T-helper 2 cell (primary cell): ENCODE results near the gene PRKCZ.
A peak's percentile ranks its signal among the peaks of the same experiment; 100 is the strongest.

Source experiments
- DNase-seq, 5 experiments: peaks; one replicate each; pipeline versions ENCODE4 v3.0.0 to v3.0.0-alpha.2; 2012 to 2022

The PRKCZ gene

GRCh38 chr1:2124446-2125198 is 74.4 kb downstream of the PRKCZ start:
- no peak for DNase-seq

- DNase-seq, result peak in 1 of 5 experiments; percentile 6
Observed at GRCh38 chr1:2125350-2126211, 75.4 kb downstream of the PRKCZ start.

DNA sequence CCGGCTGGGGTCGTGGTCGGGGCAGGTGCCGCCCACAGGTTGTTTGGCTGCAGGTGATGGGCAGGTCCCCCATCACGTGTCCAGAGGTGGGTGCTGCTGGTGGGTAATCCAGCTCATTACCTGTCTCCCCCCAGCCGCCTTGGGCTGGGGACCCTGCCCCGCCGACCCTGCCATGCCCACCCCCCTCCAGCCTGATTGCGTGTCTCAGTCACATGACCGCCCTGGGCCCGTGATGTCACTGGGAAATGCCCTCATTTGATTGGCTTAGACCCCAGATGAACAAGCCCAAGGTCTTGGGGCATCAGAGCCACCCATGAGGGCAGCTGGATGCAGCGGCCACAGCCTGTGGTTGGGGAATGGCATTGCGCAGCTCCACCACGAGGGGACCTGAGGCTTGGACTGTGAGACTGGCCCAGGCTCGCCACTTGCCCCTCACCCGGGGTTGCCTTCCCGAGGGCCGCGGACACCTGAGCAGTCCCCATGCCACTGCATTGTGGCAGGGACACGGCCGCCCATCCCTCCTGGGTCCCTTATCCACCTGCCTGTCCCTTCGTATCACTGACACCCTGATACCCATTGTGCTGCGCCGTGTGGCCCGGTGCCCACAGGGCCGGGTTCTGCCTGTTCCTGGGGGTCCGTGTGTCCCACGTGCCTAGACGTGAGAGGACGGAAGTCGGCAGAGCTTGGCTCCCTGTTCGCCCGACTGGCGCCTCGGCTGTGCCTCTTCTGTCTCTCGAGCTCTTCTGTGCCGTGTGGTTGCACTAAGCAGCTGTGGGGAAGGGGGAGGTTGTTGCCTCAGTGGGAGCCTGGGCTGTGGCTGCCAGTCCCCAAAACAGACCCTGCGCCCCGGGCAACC is 76.3 kb downstream of the PRKCZ start:
- DNase-seq, result peak in 1 of 5 experiments; percentile 3

GRCh38 chr1:2127187-2128145 is 77.3 kb downstream of the PRKCZ start:
- DNase-seq, result no peak

DNA sequence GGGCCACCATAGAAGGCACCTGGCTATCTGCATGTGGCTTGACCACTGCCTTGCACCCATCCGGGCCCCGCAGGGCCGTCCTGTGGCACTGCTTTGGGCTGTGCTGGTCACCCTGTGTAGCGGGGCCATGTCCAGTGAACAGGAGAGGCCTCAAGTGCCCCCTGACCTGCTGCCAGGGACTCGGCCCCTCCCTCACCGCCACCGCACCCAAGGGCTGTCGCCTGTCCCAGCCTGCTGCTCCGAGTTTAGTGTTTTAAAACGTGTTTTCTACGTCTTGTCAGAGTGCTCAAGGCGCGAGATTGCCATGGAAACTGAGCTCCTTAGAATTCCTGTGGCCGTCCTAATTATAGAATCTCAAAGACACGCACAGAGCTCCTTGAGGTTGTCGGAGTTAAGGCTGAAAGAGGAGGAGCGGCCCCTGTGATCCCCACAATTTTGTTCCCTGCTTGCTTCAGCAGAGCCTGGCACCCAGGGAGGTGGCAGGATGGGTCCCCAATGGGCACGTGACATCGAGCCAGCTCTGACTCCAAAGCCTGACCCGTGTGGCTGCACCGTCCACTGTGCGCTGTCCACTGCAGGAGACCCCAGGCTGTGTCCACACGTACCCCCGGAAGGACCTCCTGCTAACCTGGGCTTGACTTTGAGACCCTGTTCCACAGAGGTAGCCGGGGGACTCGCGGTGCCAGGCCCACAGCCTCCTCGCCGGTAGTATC is 78.1 kb downstream of the PRKCZ start:
- no peak for DNase-seq

GRCh38 chr1:2129256-2129943 is 79.2 kb downstream of the PRKCZ start:
- DNase-seq, result no peak

- DNase-seq, result no peak
Observed at GRCh38 chr1:2130156-2130555, 79.9 kb downstream of the PRKCZ start.

DNA sequence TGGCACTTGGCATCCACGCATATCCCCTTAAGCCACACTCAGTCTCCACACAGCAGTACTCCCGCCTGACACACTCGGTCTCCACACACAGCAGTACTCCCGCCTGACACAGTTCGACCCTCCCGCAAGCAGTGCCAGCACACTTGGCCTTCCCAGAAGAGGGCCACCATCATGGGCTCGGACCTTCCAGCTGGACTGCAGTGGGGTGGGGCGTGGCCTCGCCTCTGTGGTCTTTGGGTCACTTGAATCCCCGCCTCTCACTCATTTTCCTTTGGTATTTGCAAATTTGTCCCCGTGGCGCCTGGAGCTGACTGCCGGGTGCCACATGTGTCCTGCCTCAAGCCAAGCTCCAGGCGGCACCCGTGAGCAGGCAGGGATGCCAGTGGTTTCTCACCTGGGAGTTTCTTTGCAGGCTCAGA is 80.7 kb downstream of the PRKCZ start:
- DNase-seq, result no peak

- DNase-seq, result no peak
Observed at GRCh38 chr1:2132222-2133038, 82.2 kb downstream of the PRKCZ start.

DNA sequence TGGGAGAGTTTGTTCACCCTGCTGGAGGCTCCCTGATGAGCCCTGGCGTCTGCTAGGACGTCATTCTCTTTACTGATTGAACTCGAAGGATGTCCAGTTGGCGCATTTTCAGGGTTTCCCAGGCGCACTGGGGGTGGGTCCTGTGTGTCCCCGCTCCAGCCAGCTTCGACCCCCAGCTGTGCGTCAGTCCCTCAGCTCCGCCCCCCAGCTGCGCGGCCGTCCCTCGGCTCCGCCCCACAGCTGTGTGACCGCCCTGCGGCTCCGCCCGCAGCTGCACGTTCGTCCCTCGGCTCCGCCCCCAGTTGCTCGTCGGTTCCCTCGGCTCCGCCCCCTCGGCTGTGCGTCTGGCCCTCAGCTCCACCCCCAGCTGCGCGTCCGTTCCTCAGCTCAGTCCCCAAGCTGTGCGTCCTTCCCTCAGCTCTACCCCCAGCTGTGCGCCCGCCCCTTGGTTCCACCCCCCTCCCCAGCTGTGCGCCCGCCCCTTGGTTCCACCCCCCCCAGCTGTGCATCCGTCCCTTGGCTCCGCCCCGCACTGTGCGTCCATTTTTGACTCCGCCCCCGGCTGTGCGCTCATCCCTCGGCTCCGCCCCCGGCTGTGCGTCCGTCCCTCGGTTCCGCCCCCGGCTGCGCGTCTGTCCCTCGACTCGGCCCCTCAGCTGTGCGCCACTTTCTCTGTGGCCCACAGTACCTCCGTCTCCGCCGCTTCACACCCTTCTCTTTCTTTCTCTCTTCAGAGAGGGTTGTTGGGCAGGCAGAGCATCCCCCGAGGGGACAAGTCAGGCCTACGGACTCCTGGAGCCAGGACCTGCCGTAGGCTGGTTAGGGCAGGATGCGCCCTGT is 83.0 kb downstream of the PRKCZ start:
- DNase-seq, result peak; percentile 93 to 98 (median 97)

GRCh38 chr1:2133879-2134215 is 83.6 kb downstream of the PRKCZ start:
- DNase-seq, result no peak

DNA sequence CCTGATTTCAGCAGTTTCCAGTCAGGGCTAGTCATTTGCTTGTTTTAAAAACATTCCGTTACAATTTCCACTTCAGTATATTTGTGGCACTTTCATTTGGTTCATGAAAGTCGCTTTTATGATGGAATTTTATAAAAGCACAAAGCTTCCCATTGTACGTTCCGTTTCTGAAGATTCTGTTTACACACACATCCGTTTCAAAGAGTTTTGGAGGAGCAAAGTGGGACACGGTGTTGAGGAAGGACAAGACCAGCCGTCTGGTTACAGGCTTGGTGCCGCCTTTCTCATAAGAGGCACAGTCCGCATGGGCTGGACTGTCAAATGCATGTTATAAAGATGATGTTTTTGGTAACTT is 84.0 kb downstream of the PRKCZ start:
- no peak for DNase-seq

- DNase-seq, result no peak
Observed at GRCh38 chr1:2134621-2135307, 84.6 kb downstream of the PRKCZ start.

GRCh38 chr1:2135441-2135841 is 85.2 kb downstream of the PRKCZ start:
- no peak for DNase-seq

- no peak for DNase-seq
Observed at GRCh38 chr1:2135941-2136340, 85.7 kb downstream of the PRKCZ start.

DNA sequence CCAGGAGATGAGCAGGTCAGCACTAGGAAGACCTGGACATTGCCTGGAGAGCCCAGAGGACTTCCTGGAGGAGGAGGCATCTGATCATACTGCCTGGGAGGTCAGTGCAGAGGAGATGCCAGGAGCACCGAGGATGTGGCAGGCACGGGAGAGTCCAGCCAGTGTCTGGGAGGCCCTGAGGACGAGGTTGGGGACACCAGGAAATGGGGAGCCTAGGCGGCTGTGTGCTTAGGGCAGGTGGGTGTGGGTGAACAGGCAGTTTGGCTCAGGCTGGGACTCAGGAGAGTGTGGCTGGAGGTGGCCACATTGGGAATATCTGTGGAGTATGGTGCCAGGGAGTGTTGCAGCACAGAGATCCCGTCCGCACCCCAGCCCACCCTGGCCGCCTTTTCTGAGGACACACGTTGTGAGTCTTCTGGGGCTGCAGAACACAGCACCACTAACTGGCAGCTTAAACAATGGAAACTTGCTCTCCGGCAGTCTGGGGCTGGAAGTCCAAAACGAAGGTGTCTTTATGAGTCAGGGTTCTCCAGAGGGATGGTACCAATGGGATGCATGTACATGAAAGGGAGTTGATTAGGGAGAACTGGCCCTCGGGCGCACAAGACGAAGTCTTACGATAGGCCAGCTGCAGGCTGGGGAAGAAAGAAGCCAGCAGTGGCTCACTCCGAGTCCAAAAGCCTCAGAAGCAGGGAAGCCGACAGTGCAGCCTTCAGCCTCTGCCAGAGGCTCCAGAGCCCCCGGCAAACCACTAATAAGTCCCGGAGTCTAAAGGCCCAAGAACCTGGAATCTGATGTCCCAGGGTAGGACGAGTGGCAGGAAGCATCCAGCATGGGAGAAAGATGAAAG is 86.4 kb downstream of the PRKCZ start:
- DNase-seq, result no peak
